HUDEP-2 (cell line): Measurements from ENCODE around the gene SNX24.
A peak's percentile ranks its signal among the peaks of the same experiment; 100 is the strongest.
"Not testable (repeated sequence)": the region's sequence is repeated elsewhere in the genome, so short reads cannot be mapped to it uniquely, and the experiment has no call there.

Experiments used
- DNase-seq, 76 experiments: peaks; one replicate each; lab custom pipeline; 2025; ENCODE audit not compliant: unreplicated experiment in 76 of 76; lab: John Stamatoyannopoulos, UW

SNX24 gene, protein sequence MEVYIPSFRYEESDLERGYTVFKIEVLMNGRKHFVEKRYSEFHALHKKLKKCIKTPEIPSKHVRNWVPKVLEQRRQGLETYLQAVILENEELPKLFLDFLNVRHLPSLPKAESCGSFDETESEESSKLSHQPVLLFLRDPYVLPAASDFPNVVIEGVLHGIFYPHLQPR

GRCh38 chr5:122845229-122846050, at the start of gene SNX24:
SNX24 (plus strand) TSS chr5:122845613; CDS start chr5:122845634, 21 bp downstream.
- DNase-seq = peak in 74 of 76 experiments; percentile 25 to 91 (median 76)

DNA sequence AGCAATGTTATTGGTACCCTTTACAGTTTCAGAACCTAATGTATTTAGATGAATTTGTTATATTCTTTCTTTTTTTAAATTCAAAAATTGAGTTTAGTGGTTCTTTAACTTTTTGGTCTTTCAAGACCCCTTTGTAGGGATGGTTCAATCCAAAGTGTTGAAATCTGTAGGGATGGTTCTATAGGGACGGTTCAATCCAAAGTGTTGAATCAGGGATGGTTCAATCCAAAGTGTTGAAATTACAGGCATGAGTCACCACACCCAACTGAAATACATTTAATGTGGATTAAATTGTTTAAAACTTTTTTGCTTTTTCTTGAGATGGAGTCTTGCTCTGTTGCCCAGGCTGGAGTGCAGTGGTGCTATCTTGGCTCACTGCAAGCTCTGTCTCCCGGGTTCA, 39.9 kb upstream of the SNX24 start:
- no peak for DNase-seq

- DNase-seq = no peak
Measured at GRCh38 chr5:122810405-122810804, 35.0 kb upstream of the SNX24 start.

GRCh38 chr5:122815218-122815767, 30.1 kb upstream of the SNX24 start:
- DNase-seq = no peak

DNA sequence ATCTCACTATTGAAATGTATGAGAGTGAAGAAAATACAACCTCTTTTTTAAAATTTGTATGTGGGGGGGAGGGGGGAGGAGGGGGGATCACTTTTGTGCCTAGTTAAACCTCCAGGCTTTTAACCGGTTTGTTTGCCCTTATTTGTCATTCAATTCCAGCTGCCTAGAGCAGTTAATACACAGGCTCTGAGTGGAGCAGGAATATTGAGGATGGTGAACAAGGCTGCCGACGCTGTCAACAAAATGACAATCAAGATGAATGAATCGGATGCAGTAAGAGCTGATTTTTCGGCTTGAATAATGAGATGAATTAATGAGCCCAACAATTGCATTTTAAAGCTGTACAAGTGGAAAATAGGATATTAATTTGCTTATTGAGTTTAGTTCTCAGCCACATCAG, 28.7 kb upstream of the SNX24 start:
- DNase-seq = no peak

- DNase-seq = no peak
Measured at GRCh38 chr5:122831984-122832383, 13.4 kb upstream of the SNX24 start.

GRCh38 chr5:122835681-122836080, 9.7 kb upstream of the SNX24 start:
- DNase-seq = no peak

- DNase-seq = no peak
Measured at GRCh38 chr5:122836947-122837346, 8.5 kb upstream of the SNX24 start.

GRCh38 chr5:122839731-122840130, 5.7 kb upstream of the SNX24 start:
- no peak for DNase-seq

GRCh38 chr5:122842016-122842580, 3.3 kb upstream of the SNX24 start:
- no peak for DNase-seq

DNA sequence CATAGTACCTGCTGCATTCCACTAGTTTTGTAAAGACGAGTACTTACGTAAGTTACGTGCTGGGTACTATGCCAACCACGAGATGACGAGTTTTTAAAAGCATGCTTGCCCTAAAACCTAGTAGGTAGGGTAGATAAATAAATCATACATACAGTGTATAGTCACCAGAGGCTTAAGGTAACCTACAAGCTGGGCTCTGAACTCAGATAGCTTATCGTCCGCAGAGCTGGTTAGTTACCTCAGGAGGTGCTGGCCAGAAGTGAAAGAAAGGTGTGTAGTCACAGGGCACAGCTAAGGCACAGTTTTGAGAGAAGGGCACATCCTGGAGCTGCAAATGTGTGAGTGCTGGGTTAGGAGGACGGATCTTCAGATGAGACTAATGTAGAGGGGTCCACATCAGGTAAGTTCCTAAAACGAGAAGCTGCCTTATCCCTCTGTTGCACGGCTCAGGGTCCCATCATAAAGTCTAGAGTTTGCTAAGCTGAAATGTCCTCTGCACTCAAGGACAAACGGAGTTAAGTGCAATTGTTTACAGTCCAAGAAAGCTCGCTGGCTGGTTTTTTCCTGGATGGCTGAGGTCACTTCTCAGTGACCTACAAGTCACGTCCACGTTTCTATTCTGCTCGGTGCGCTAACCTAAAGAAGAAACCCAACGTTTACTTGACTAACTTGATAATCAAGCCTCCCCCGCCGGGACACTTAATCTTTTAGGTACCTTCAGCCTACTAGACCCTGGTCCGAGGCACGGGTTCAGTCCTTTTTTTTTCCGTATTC, 1.1 kb upstream of the SNX24 start:
- peak in 1 of 76 experiments; percentile 19 for DNase-seq

- DNase-seq = no peak
Measured at GRCh38 chr5:122844910-122845228, 544 bp upstream of the SNX24 start.

GRCh38 chr5:122846051-122846550, 688 bp downstream of the SNX24 start:
- DNase-seq = no peak

- DNase-seq = no peak
Measured at GRCh38 chr5:122847687-122848081, 2.3 kb downstream of the SNX24 start.

- no peak for DNase-seq
Measured at GRCh38 chr5:122849771-122850170, 4.4 kb downstream of the SNX24 start.

- DNase-seq = not testable (repeated sequence)
Measured at GRCh38 chr5:122857538-122857937, 12.1 kb downstream of the SNX24 start.

GRCh38 chr5:122858451-122858850, 13.0 kb downstream of the SNX24 start:
- peak in 38 of 76 experiments; percentile 2 to 70 (median 41) for DNase-seq

DNA sequence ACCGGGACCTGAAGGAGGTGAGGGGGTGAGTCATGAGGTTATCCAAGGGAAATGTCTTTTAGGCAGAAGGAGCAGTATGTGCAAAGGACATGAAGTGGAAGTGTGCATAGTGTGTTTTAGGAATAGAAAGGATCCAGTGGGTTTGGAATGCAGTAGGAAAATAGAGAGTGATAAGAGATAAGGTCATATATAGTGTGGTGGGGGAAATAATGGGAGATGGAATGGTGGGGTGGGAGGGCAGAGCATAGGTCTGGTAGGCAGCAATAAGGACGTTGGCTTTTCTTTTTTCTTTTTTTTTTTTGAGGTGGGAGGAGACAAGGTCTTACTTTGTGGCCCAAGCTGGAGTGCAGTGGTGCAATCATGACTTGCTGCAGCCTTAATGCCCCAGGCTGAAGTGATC, 17.8 kb downstream of the SNX24 start:
- peak in 43 of 76 experiments; percentile 3 to 68 (median 29) for DNase-seq

GRCh38 chr5:122863721-122864120, 18.3 kb downstream of the SNX24 start:
- no peak for DNase-seq

DNA sequence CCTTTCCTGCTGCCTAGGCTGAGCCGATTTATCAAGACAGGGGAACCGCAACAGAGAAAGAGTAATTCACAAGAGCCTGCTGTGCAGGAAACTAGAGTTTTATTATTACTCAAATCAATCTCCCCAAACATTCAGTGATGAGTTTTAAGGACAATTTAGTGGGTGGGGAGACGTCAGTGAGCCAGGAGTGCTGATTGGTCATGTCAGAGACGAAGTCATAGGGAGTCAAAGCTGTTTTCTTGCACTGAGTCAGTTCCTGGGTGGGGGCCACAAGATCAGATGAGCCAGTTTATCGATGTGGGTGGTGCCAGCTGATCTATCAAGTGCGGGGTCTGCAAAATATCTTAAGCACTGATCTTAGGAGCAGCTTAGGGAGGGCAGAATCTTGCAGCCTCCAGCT, 19.0 kb downstream of the SNX24 start:
- peak in 7 of 76 experiments; percentile 5 to 22 (median 8) for DNase-seq

- DNase-seq = no peak
Measured at GRCh38 chr5:122864842-122865241, 19.4 kb downstream of the SNX24 start.
